Heart left ventricle (tissue), 16 donors: ENCODE measurements around the gene MAP4K4. TPM values are rescaled to one million over a fixed set of nuclear protein-coding genes. Genes with fewer than 3 reads are reported as not detected.

ENCODE experiments used
- ATAC-seq, 4 donors: fragments of 200-7000 bp; cut with Tn5 transposase; one replicate each; pipeline ENCODE4 v1.9.1; 2020 to 2022; ENCODE audit warnings: moderate library complexity in 4 of 4, mild to moderate bottlenecking in 3 of 4, moderate number of reproducible peaks in 1 of 4
- DNase-seq, 5 donors: peaks; one replicate each; pipeline ENCODE4 v3.0.0-alpha.2; 2020
- H3K27ac ChIP-seq, 12 donors: fragments of 200-600 bp; sonication (generic) in 4 of 12; one replicate each; pipeline versions ENCODE4 v1.5.0 to v1.8.0; 2016 to 2022; ENCODE audit warnings: mild to moderate bottlenecking in 2 of 12
- H3K27me3 ChIP-seq, 9 donors: fragments of 200-600 bp; sonication (generic) in 2 of 9; one replicate each; pipeline versions ENCODE4 v1.5.1 to v1.8.0; 2016 to 2022; ENCODE audit warnings: mild to moderate bottlenecking in 3 of 9
- H3K36me3 ChIP-seq, 9 donors: fragments of 200-600 bp; sonication (generic) in 2 of 9; one replicate each; pipeline versions ENCODE4 v1.5.0 to v1.8.0; 2018 to 2022; ENCODE audit warnings: mild to moderate bottlenecking in 2 of 9
- H3K4me1 ChIP-seq, 12 donors: fragments of 200-600 bp; sonication (generic) in 4 of 12; one replicate each; pipeline versions ENCODE4 v1.5.0 to v1.8.0; 2016 to 2022; ENCODE audit warnings: mild to moderate bottlenecking in 3 of 12
- H3K4me3 ChIP-seq, 12 donors: fragments of 200-600 bp; sonication (generic) in 4 of 12; one replicate each; pipeline versions ENCODE4 v1.5.0 to v1.8.0; 2017 to 2022; ENCODE audit warnings: mild to moderate bottlenecking in 9 of 12, moderate library complexity in 4 of 12
- H3K9me3 ChIP-seq, 12 donors: fragments of 200-600 bp; sonication (generic) in 4 of 12; one replicate each; pipeline versions ENCODE4 v1.5.0 to v1.8.0; 2016 to 2022; ENCODE audit warnings: mild to moderate bottlenecking in 1 of 12
- POLR2A ChIP-seq, 2 donors: fragments of 450-650 bp; IDR thresholded peaks; one replicate each; pipeline ENCODE4 v1.6.1; 2017; ENCODE audit warnings: antibody characterized with exemption in 2 of 2, mild to moderate bottlenecking in 2 of 2, moderate library complexity in 2 of 2
- WGBS, 4 donors: extraction: QIAGEN DNeasy Blood & Tissue Kit in 2 of 4; methylation state at CpG; one replicate each; pipeline versions ENCODE4 v1.1.5 to v1.1.7; 2013 to 2018; 5-methylcytosine and 5-hydroxymethylcytosine counted together
- intact Hi-C, 10 donors: fragments of 100-400 bp; cut with DNase I; formaldehyde crosslinking; loops; one replicate each; pipeline versions ENCODE4 v1.11.1 to v1.14.2; 2022
- polyA plus RNA-seq, 2 donors: library from polyadenylated mRNA; stranded (reverse); fragments of 200-250 nt; gene quantifications; one replicate each; pipeline ENCODE4 v1.2.3, GENCODE V29; 2013
- total RNA-seq, 9 donors: library from RNA; depleted of rRNA in 2 of 9; stranded (reverse); fragments of >200 nt in 2 of 9; fragmentation: NEBNext Ultra II Directional in 3 of 9; extraction: Animal tissue kit (Norgen Biotek cat#: 25700) in 3 of 9; gene quantifications; one replicate each; pipeline versions ENCODE4 v1.1.0 to v1.2.4, GENCODE V29; 2016 to 2023
- TF ChIP-seq, protein P1 (sequence below), 12 donors: fragments of 200-600 bp; sonication (generic) in 4 of 12; IDR thresholded peaks; one replicate each; pipeline versions ENCODE4 v1.5.0 to v1.8.0; 2018 to 2022; ENCODE audit warnings: antibody characterized with exemption in 12 of 12, mild to moderate bottlenecking in 5 of 12
- donor health status: ischemic (EF 13 %, LVEDD 7.1; RV severe dilation, severe dysfunction).
- donor health status: healthy with polysubstance abuse.
- donor health status: DM: no; HTN: yes; CAD: no.
- donor health status: DM: no; HTN: no; CAD: no.
- donor health status: ischemic (EF 25% LVEDD 6.9; RV normal size, moderate dysfunction).
- donor health status: ischemic (EF 25% LVEDD 5.7; RV mildly dilated, moderate dysfunction).
- donor health status: healthy.
- donor health status: DM: yes; HTN: yes; CAD: no.
- donor health status: ischemic (EF 35%, LVEDD 5.7; RV mildly dilated, moderate dysfunction).
- donor health status: nonischemic (EF 11% LVEDD 7.7; RV severe dilation, severe dysfunction).
- donor health status: DM: yes; HTN: yes; CAD: no.
- donor health status: PGD.
- donor health status: ischemic (EF 29% LVEDD 5.4; RV normal size, mild dysfunction).
- donor health status: nonischemic (EF 23%, LVEDD 6.1; RV moderate dilation, normal function).

Gene MAP4K4
- total and polyA plus RNA-seq, 11 donors = 52.7 to 192 (median 114) TPM

DNA sequence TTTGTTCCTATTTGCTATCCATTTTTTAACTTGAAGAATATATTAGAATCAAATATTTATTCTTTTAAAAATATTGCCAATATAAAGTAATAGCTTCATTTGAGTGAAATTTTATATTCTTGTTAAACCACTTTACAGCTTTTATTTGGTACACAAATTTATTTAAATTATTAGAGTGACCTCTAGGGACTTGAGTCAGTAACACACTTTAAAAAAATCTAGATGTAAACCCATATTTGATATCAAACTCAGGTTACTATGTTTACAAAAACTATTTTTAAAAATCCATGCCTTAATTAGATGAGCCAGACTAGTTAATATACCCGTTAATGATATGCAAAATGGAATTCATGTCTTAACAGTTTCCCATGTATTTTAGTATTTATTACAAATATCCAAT is 134.6 kb downstream of the MAP4K4 start:
- H3K4me1 ChIP-seq = peaks cover 9 to 51% (median 46%) of the 10 kb centered on the region in 12 donors
- no peaks in the 10 kb centered on the region for H3K27me3 ChIP-seq
- peaks cover 0 to 88% (median 69%) of the 10 kb centered on the region in 9 donors for H3K36me3 ChIP-seq
- H3K9me3 ChIP-seq = no peaks in the 10 kb centered on the region
- H3K27ac ChIP-seq = peak overlapping the region in 4 of 12 donors; percentile 51 to 76 (median 58)
- no peak for DNase-seq
- H3K4me3 ChIP-seq = no peak overlapping the region
- 37 to 67% (median 47%) methylated on average over 1 of the region's 1 CpG for WGBS, 4 donors
- TF ChIP-seq, protein P1, sequence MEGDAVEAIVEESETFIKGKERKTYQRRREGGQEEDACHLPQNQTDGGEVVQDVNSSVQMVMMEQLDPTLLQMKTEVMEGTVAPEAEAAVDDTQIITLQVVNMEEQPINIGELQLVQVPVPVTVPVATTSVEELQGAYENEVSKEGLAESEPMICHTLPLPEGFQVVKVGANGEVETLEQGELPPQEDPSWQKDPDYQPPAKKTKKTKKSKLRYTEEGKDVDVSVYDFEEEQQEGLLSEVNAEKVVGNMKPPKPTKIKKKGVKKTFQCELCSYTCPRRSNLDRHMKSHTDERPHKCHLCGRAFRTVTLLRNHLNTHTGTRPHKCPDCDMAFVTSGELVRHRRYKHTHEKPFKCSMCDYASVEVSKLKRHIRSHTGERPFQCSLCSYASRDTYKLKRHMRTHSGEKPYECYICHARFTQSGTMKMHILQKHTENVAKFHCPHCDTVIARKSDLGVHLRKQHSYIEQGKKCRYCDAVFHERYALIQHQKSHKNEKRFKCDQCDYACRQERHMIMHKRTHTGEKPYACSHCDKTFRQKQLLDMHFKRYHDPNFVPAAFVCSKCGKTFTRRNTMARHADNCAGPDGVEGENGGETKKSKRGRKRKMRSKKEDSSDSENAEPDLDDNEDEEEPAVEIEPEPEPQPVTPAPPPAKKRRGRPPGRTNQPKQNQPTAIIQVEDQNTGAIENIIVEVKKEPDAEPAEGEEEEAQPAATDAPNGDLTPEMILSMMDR (IDR thresholded peaks at IDR 0.05) = peak in 11 of 12 donors; percentile 12 to 59 (median 45)
- no peak for TF ChIP-seq POLR2A (IDR thresholded peaks at IDR 0.05)
- intact Hi-C loops = loop anchor here in 7 of 10 donors (2.0 to 10.0 kb wide), 7 partner anchors 60 to 497 kb away; partner anchors contain the start of gene MAP4K4 (in 3 of the 7)
- no peak for ATAC-seq

DNA sequence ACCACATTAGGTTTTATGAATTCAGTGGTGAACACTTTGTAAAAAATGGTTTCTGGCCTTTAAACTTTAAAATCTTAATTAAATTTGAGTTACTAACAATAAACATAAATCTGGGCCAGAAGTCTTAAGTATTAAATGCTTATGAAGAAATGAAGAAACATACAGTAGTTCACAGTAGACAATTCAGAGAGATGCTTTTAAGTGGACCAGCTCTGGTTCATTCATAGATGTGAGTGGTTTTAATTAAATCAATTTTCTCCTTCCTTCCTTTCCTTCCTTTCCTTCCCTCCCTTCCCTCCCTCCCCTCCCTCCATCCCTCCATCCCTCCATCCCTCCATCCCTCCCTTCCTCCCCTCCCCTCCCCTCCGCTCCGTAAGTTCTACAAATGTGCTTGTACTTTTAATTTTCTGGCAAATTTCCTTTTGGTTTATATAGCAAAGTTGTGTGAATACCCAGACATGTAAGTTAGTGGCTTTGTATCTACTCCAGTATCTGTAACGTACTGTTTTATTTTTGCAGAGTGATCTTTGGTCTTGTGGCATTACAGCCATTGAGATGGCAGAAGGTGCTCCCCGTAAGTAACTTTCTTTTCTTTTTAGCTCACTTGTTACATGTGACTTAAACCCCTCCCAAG is 136.5 kb downstream of the MAP4K4 start:
- DNase-seq (no peak), ATAC-seq (no peak)
- Histone ChIP-seq H3K27ac (no peak overlapping the region), H3K36me3 (peaks cover 0 to 93% (median 81%) of the 10 kb centered on the region in 9 donors), H3K4me3 (no peak overlapping the region), H3K9me3 (no peaks in the 10 kb centered on the region), H3K27me3 (no peaks in the 10 kb centered on the region), H3K4me1 (peaks cover 0 to 32% (median 27%) of the 10 kb centered on the region in 12 donors)
- WGBS, 4 donors = 83 to 86% (median 84%) methylated on average over 4 of the region's 4 CpGs
- TF ChIP-seq, protein P1 (IDR thresholded peaks at IDR 0.05) = no peak
- no peak for TF ChIP-seq POLR2A (IDR thresholded peaks at IDR 0.05)
- intact Hi-C loops = loop anchor here in 7 of 10 donors (2.0 to 10.0 kb wide), 7 partner anchors 62 to 499 kb away; partner anchors contain the start of gene MAP4K4 (in 3 of the 7)

DNA sequence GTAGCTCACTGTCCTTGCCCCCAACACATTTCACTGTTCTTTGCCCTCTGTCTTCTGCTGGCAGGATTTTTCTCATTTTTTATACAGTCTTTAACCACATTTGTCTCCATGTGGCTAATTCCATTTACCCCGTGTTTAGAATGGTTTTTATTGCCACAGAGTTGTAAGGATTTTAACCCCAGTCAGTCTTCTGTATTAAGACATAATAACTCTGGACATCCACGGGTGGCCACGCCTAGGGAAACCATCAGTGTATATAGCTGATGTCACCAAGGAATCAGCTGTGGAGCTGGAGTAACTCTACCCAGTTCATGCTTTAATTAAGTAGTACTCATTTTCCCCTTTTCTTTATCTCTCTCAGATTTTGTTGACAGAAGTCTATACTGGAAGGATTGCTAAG is 139.8 kb downstream of the MAP4K4 start:
- ATAC-seq (no peak), DNase-seq (no peak)
- intact Hi-C loops = loop anchor here in 4 of 10 donors (10.0 kb wide), 2 partner anchors 493 to 503 kb away; no protein-coding TSS in a partner anchor
- peaks cover 0 to 10% (median 0%) of the 10 kb centered on the region in 12 donors for H3K4me1 ChIP-seq
- H3K36me3 ChIP-seq = peaks cover 0 to 100% (median 90%) of the 10 kb centered on the region in 9 donors
- H3K4me3 ChIP-seq = no peak overlapping the region
- 68 to 78% (median 74%) methylated on average over 3 of the region's 3 CpGs for WGBS, 4 donors
- TF ChIP-seq POLR2A (IDR thresholded peaks at IDR 0.05) = no peak
- TF ChIP-seq, protein P1 (IDR thresholded peaks at IDR 0.05) = no peak
- H3K9me3 ChIP-seq = no peaks in the 10 kb centered on the region
- H3K27ac ChIP-seq = no peak overlapping the region
- H3K27me3 ChIP-seq = no peaks in the 10 kb centered on the region

DNA sequence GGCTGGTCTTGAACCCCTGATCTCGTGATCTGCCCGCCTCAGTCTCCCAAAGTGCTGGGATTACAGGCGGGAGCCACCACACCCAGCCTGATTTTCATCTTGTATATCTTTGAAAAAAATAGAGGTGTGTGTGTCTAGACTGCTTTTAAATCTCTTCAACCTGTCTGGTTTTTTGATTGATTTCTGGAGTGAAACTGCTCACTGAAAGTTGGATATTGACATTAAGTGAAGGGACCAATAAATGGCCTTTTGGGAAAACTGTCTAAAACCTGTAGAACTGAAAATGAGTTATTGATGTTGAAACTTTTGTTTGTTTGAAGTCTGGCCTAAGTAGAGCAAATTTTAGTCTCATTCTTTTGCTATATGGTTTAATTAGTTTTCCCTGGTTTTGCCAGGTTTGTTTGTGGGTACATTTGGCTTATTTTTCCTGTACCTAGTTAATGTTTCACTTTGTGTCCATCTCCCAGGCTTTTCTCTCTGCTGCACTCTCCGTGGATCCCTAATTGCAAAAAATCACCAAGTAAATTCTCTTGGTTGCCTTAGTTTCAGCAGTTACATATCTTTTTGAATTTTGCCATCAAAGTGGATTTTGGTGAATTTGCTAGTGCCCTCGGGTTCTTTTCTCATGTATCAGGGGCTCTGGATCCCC is 144.3 kb downstream of the MAP4K4 start:
- no peak for TF ChIP-seq POLR2A (IDR thresholded peaks at IDR 0.05)
- TF ChIP-seq, protein P1 (IDR thresholded peaks at IDR 0.05) = no peak
- H3K4me1 ChIP-seq = peaks cover 0 to 30% (median 14%) of the 10 kb centered on the region in 12 donors

More for the DNA sequence above, 144.3 kb downstream of the MAP4K4 start:
- Histone ChIP-seq H3K36me3 (peaks cover 0 to 100% (median 89%) of the 10 kb centered on the region in 9 donors), H3K4me3 (no peak overlapping the region), H3K27ac (no peak overlapping the region), H3K27me3 (no peaks in the 10 kb centered on the region), H3K9me3 (no peaks in the 10 kb centered on the region)
- intact Hi-C loops = no loop called here
- DNase-seq (no peak), ATAC-seq (no peak)
- WGBS, 4 donors = 95 to 99% (median 95%) methylated on average over 5 of the region's 5 CpGs
